Lower lobe of right lung (tissue), 2 donors: ENCODE results near the gene TAL1. TPM values are rescaled to one million over a fixed set of nuclear protein-coding genes. Genes with fewer than 3 reads are reported as not detected.
A peak's percentile ranks its signal among the peaks of the same experiment; 100 is the strongest.

ENCODE experiments used
- ATAC-seq, 2 donors: fragments of 200-7000 bp; cut with Tn5 transposase; one replicate each; pipeline ENCODE4 v1.9.1; 2020 to 2022; ENCODE audit warnings: mild to moderate bottlenecking in 2 of 2, moderate library complexity in 2 of 2
- DNase-seq: peaks from one replicate; pipeline ENCODE4 v3.0.0-alpha.2; 2020
- H3K27ac ChIP-seq: fragments of 200-600 bp; one replicate; pipeline ENCODE4 v1.8.0; 2022
- H3K27me3 ChIP-seq: fragments of 200-600 bp; one replicate; pipeline ENCODE4 v1.8.0; 2022; ENCODE audit warnings: low read depth
- H3K36me3 ChIP-seq: fragments of 200-600 bp; one replicate; pipeline ENCODE4 v1.8.0; 2022; ENCODE audit warnings: mild to moderate bottlenecking
- H3K4me1 ChIP-seq: fragments of 200-600 bp; one replicate; pipeline ENCODE4 v1.8.0; 2022
- H3K4me3 ChIP-seq: fragments of 200-600 bp; one replicate; pipeline ENCODE4 v1.8.0; 2022; ENCODE audit warnings: mild to moderate bottlenecking
- H3K9me3 ChIP-seq: fragments of 200-600 bp; one replicate; pipeline ENCODE4 v1.8.0; 2022
- CTCF ChIP-seq: fragments of 200-600 bp; IDR thresholded peaks from one replicate; pipeline ENCODE4 v1.8.0; 2022; ENCODE audit warnings: antibody characterized with exemption, mild to moderate bottlenecking
- intact Hi-C: fragments of 100-400 bp; cut with DNase I; formaldehyde crosslinking; loops from one replicate; pipeline ENCODE4 v1.11.0; 2022
- total RNA-seq: library from RNA; stranded (reverse); fragmentation: NEBNext Ultra II Directional; extraction: Animal tissue kit (Norgen Biotek cat#: 25700); gene quantifications from one replicate; pipeline ENCODE4 v1.2.1, GENCODE V29; 2021
- donor health status: DM: no; HTN: yes; CAD: no; lungs with severe emphysema.

Gene TAL1
- total RNA-seq, 1 donor from 2014 or later = 15.4 TPM

GRCh38 chr1:47219001-47219400 is 13.0 kb downstream of the TAL1 start:
- ATAC-seq (no peak), DNase-seq (no peak)
- Histone ChIP-seq H3K4me3 (no peak overlapping the region), H3K9me3 (no peaks in the 10 kb centered on the region), H3K4me1 (no peaks in the 10 kb centered on the region), H3K27ac (no peak overlapping the region), H3K27me3 (peaks cover 27% of the 10 kb centered on the region), H3K36me3 (no peaks in the 10 kb centered on the region)
- intact Hi-C loops = no loop called here
- no peak for TF ChIP-seq CTCF

GRCh38 chr1:47216278-47217059 is 15.6 kb downstream of the TAL1 start:
- Histone ChIP-seq H3K27ac (no peak overlapping the region), H3K27me3 (peaks cover 5% of the 10 kb centered on the region), H3K36me3 (no peaks in the 10 kb centered on the region), H3K4me1 (peaks cover 16% of the 10 kb centered on the region), H3K9me3 (no peaks in the 10 kb centered on the region), H3K4me3 (no peak overlapping the region)
- intact Hi-C loops = no loop called here
- no peak for TF ChIP-seq CTCF
- ATAC-seq (no peak), DNase-seq (no peak)

GRCh38 chr1:47215713-47216112 is 16.3 kb downstream of the TAL1 start:
- peaks cover 5% of the 10 kb centered on the region for H3K27me3 ChIP-seq
- DNase-seq = no peak
- peaks cover 20% of the 10 kb centered on the region for H3K4me1 ChIP-seq
- no peak for ATAC-seq
- H3K27ac ChIP-seq = no peak overlapping the region
- H3K36me3 ChIP-seq = no peaks in the 10 kb centered on the region
- H3K4me3 ChIP-seq = no peak overlapping the region
- TF ChIP-seq CTCF = no peak
- intact Hi-C loops = no loop called here
- H3K9me3 ChIP-seq = no peaks in the 10 kb centered on the region

- ATAC-seq = no peak
- no peak for TF ChIP-seq CTCF
- intact Hi-C loops = no loop called here
These were observed 17.5 kb downstream of the TAL1 start for GRCh38 chr1:47214549-47214948.

GRCh38 chr1:47213230-47213963 is 18.6 kb downstream of the TAL1 start:
- Histone ChIP-seq H3K36me3 (no peaks in the 10 kb centered on the region), H3K27me3 (no peaks in the 10 kb centered on the region), H3K4me3 (no peak overlapping the region), H3K27ac (peak overlapping the region; percentile 70), H3K9me3 (no peaks in the 10 kb centered on the region), H3K4me1 (peaks cover 20% of the 10 kb centered on the region)
- intact Hi-C loops = no loop called here
- no peak for TF ChIP-seq CTCF
- ATAC-seq (no peak), DNase-seq (no peak)

More at GRCh38 chr1:47214549-47214948, 17.5 kb downstream of the TAL1 start:
- H3K36me3 ChIP-seq = no peaks in the 10 kb centered on the region
- H3K9me3 ChIP-seq = no peaks in the 10 kb centered on the region
- no peak for DNase-seq
- peaks cover 20% of the 10 kb centered on the region for H3K4me1 ChIP-seq
- H3K4me3 ChIP-seq = no peak overlapping the region
- peaks cover 3% of the 10 kb centered on the region for H3K27me3 ChIP-seq
- no peak overlapping the region for H3K27ac ChIP-seq
